GM18951 (cell line): ENCODE data around the gene ZCWPW1.
"Not testable (repeated sequence)": the region's sequence is repeated elsewhere in the genome, so short reads cannot be mapped to it uniquely, and the experiment has no call there.

Source experiments
- POLR2A ChIP-seq: IDR thresholded peaks from 4 replicates; pipeline ENCODE4 v1.6.1; 2011; ENCODE audit warnings: mild to moderate bottlenecking; ENCODE audit not compliant: insufficient read length, insufficient read depth; ENCODE audit errors: extremely low read depth
- in situ Hi-C: fragments of 300-500 bp; cut with MboI; formaldehyde crosslinking; loops from one replicate; pipeline ENCODE4 v1.12.0; 2022; ENCODE audit warnings: low sequenced_read_pairs, mixed read lengths, inconsistent platforms; ENCODE audit not compliant: unreplicated experiment

Gene ZCWPW1

GRCh38 chr7:100358857-100359212 lies 69.7 kb downstream of the ZCWPW1 start:
- TF ChIP-seq POLR2A = no peak
- in situ Hi-C loops = no loop called here

GRCh38 chr7:100358027-100358856 lies 70.3 kb downstream of the ZCWPW1 start, which contains the start of gene PILRB:
Gene PILRB, plus strand, starts transcription at chr7:100358117. Its CDS starts 186 bp downstream, at chr7:100358303.
- in situ Hi-C loops = no loop called here

GRCh38 chr7:100357131-100357561 lies 71.4 kb downstream of the ZCWPW1 start:
- in situ Hi-C loops = no loop called here
- TF ChIP-seq POLR2A = no peak

More at GRCh38 chr7:100358027-100358856, 70.3 kb downstream of the ZCWPW1 start, which contains the start of gene PILRB:
- no peak for TF ChIP-seq POLR2A

- TF ChIP-seq POLR2A = no peak
- in situ Hi-C loops = no loop called here
Observed at GRCh38 chr7:100356416-100357068, 72.0 kb downstream of the ZCWPW1 start.

GRCh38 chr7:100353685-100354330 lies 74.7 kb downstream of the ZCWPW1 start:
- in situ Hi-C loops = no loop called here
- TF ChIP-seq POLR2A = no peak

- TF ChIP-seq POLR2A = no peak
- in situ Hi-C loops = no loop called here
Observed at GRCh38 chr7:100352984-100353684, 75.4 kb downstream of the ZCWPW1 start.

- in situ Hi-C loops = not testable (repeated sequence)
Observed at GRCh38 chr7:100352230-100352781, 76.2 kb downstream of the ZCWPW1 start.

GRCh38 chr7:100351657-100352058 lies 76.8 kb downstream of the ZCWPW1 start:
- no peak for TF ChIP-seq POLR2A
- in situ Hi-C loops = no loop called here
